Measurements from ENCODE around the gene VAC14.
"Not testable (repeated sequence)": the region's sequence is repeated elsewhere in the genome, so short reads cannot be mapped to it uniquely, and the experiment has no call there.

The VAC14 gene

GRCh38 chr16:70743791-70744190 is 57.2 kb downstream of the VAC14 start:
- DNase-seq (ENCODE audit: low spot score): no peak

DNA sequence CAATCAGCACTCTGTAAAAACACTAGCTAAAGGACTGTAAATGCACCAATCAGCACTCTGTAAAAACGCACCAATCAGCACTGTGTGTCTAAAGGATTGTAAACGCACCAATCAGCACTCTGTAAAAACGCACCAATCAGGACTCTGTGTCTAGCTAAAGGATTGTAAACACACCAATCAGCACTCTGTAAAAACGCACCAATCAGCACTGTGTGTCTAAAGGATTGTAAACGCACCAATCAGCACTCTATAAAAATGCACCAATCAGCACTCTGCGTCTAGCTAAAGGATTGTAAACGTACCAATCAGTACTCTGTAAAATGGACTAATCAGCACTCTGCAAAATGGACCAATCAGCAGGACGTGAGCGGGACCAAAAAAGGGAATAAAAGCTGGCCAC is 58.0 kb downstream of the VAC14 start:
- DNase-seq (ENCODE audit: low spot score): not testable (repeated sequence)

GRCh38 chr16:70741783-70742125 is 59.2 kb downstream of the VAC14 start:
- DNase-seq (ENCODE audit: low spot score): no peak

DNA sequence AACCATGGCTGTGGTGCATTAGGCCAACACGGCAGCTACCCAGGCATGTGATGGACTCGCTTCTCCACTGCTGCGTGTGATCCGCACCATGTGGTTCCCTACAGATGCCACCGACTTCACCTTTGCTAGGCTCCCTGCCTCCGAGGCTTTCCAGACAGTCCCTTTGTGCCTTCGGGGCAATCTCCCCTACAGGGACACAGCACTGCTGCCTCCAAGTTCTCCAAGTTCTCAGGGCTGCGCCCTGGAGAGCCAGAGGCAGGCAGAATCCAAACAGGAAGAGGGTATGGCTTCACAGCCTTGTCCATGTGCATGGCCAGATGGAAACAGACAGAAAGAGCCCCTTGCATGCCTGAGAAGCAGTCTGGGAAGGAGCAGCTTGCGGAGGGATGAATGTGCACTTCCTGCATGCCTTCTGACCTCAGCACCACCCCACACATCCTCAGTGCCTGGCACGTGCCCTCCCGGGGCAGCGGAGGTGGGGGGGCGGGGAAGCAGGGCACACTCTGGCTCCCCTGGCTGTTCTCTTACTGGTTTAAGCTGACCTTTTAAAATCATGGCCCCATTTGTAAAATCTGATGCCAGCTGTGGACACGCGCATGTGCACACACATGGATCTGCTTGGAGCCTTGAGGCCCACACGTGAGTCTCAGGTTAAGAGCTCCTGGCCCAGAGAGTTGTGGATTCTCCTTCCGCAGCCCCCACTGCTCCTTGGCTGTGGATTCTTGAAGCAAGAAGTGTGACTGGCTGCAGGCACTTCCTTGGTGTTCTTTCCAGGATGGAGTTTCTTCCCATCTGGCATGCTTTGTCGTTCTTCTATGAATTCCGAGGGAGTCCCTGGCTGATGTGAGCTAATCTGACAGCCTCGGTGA is 59.8 kb downstream of the VAC14 start:
- no peak for DNase-seq (ENCODE audit: low spot score)

DNA sequence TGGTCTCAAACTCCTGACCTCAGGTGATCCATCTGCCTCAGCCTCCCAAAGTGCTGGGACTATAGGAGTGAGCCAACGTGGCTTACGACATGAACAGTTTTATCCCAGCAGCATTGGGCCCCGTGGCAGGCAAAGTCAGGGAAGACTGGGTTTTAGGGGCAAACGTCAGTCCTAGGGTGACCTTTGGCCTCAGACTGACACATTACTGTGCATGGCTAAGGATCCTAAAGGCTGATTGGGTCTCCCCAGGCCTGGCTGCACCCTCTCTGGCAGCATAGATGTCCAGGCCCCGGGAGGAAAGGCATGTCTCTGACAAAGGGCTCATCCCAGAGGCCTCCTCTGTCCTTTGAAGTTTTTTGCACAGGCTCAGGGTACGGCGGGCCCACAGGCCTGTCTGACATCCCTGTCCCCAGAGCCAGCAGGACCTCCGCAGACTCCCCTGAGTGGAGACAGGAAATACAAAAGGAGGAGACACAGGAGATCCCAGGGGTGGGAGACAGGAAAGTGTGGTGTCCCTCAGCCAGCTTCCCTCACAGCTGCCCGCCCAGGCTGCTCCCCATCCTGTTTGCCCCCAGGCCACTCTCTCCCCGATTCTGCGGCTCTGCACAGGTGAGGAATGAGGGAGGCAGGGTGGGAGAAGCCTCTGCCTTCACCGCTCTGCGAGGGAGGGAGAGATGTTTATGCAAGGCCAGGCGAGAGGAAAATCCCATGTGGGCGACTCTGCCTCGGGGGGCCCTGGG is 60.6 kb downstream of the VAC14 start:
- no peak for DNase-seq (ENCODE audit: low spot score)

- DNase-seq (ENCODE audit: low spot score): no peak
These were observed 61.6 kb downstream of the VAC14 start for GRCh38 chr16:70739389-70739788.

- peak; percentile 64 for DNase-seq (ENCODE audit: low spot score)
These were observed 62.6 kb downstream of the VAC14 start for GRCh38 chr16:70738083-70738977.

GRCh38 chr16:70737377-70738082 is 63.4 kb downstream of the VAC14 start:
- peak; percentile 58 for DNase-seq (ENCODE audit: low spot score)

GRCh38 chr16:70736465-70737376 is 64.2 kb downstream of the VAC14 start:
- DNase-seq (ENCODE audit: low spot score): no peak

GRCh38 chr16:70735141-70735979 is 65.6 kb downstream of the VAC14 start:
- no peak for DNase-seq (ENCODE audit: low spot score)

GRCh38 chr16:70734522-70735095 is 66.3 kb downstream of the VAC14 start:
- no peak for DNase-seq (ENCODE audit: low spot score)

DNA sequence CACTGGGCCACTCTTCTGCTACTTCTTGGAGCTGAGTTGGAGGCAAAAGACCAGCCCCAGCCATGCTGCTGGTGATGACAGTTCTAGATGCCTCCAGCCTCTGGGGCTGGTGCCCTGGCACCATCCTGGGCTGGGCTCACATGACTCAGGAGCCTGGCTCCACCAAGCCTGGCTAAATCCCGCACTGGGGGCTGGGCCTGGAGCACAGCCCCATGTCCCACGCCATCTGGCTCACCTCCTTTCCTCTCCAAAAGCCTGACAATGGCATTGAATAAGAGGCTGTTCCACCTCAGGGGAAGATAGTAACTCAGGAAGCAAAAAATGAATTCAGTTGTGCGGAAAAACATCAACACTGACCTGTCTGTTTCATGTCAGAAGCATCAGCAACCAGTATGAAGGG is 70.0 kb downstream of the VAC14 start:
- DNase-seq (ENCODE audit: low spot score): no peak

DNA sequence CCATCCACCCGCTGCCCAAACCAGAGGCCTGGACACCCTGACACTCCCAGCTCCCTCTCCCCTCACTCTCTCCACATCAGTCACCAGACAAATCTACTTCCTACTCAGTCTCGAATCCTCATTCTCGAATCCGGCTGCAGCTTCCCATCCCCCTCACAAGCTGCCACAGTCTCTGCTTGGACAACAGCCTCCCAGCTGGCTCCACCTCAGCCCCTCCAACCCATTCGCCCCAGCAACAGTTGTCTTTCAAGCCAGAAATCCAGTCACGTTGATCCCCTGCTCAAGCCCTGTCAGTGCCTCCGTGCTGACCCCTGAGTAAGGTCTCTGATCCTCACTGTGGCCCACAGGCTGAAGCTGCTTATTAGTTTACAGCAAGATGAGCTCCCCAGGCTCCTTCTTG is 70.9 kb downstream of the VAC14 start:
- peak; percentile 75 for DNase-seq (ENCODE audit: low spot score)

GRCh38 chr16:70729292-70729691 is 71.7 kb downstream of the VAC14 start:
- no peak for DNase-seq (ENCODE audit: low spot score)

- DNase-seq (ENCODE audit: low spot score): no peak
These were observed 72.8 kb downstream of the VAC14 start for GRCh38 chr16:70728150-70728549.

DNA sequence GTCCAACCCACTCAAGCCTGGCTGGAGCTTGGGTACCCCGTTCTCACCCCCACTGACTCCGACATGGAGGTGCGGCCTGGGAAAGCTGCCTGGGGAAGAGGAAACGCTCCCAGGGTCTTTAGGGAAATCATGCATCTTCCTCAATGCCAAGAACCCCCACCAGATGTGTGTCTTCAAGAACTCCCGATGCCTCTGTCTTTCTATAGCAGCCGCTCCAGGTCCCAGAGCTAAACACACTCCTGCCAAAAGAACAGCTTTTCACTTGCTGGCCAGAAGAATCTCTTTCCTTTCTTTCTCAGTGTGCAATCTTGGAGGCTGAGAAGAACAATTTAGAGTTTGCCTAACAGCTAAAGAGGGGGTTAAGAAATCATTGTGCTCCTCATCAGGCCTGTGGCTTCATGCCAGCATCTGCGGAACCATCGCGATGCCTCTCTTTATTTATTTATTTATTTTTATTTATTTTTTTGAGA is 74.0 kb downstream of the VAC14 start:
- no peak for DNase-seq (ENCODE audit: low spot score)

- peak; percentile 95 for DNase-seq (ENCODE audit: low spot score)
These were observed 74.8 kb downstream of the VAC14 start for GRCh38 chr16:70725912-70726828.

Data from Ammon's horn (tissue), 1 donor.